ENCODE results near the gene LIN7B.

Gene LIN7B

DNA sequence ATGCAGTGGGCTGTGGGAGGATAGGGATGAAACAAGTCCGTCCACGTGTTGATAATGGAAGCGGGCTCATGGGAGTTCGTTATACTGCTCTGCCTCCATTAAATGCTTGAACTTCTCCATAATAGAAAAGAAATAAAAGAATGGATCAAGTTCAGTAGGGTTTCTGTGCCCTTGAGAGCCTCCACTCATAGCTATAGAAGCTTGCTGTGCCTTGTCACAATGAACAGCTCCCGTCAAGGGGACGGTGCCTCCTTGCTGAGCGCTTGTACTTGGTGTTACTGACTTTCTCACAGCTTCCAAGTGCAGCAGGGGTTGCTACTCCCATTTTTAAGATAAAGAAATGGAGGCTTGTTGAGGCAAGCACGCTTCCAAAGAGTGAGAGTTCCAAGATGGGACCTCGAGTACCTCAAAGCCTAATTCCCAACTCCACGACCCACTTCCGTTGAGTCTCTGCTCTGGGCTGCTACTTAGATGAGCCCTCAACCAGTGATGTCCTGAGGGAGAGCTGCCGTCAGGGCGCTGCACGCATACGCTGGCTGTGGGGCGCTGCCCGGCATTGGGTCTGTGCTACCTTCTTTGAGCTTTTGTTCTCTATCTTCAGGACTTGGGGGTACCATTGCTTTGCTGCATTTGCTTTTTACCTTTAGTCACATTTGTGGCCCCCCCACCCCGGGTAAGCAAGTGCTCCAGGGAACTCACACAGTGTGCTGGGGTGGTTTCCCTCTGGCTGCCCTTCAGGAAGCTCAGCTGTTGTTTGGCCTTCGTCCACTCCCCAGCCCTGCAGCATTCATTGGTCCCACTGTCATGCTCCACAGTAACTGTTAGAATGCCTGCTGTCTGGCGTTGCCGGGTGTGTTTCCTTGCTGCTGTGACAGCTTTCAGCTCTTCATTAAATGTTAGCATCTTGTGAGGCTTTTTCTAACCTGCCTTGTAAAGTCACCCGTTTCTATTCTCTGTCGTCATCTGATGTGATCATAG lies 19.4 kb upstream of the LIN7B start:
- DNase-seq, result no peak

GRCh38 chr19:49097453-49098288 lies 16.5 kb upstream of the LIN7B start:
- peak; percentile 68 for DNase-seq

- DNase-seq, result no peak
These were observed 15.4 kb upstream of the LIN7B start for GRCh38 chr19:49098795-49099194.

DNA sequence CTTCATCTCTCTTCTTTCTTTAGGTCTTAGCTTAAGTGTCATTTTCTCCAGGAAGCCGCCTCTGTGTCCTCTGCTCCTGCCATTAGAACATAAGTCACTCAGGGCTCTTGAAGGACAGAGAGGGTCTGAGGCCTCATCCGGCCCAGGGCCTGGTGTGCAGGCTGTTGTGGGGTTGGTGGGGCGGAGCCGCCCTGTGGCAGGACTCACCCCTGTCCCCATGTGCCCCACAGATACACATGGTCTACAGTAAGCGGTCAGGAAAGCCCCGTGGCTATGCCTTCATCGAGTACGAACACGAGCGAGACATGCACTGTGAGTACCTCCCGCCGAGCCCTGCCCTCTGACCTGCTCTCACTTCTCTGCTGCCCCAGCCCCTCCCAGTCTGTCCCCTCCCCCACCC lies 13.0 kb upstream of the LIN7B start:
- DNase-seq, result no peak

GRCh38 chr19:49102303-49102702 lies 11.9 kb upstream of the LIN7B start:
- no peak for DNase-seq

GRCh38 chr19:49103331-49104085 lies 10.7 kb upstream of the LIN7B start:
- DNase-seq, result no peak

DNA sequence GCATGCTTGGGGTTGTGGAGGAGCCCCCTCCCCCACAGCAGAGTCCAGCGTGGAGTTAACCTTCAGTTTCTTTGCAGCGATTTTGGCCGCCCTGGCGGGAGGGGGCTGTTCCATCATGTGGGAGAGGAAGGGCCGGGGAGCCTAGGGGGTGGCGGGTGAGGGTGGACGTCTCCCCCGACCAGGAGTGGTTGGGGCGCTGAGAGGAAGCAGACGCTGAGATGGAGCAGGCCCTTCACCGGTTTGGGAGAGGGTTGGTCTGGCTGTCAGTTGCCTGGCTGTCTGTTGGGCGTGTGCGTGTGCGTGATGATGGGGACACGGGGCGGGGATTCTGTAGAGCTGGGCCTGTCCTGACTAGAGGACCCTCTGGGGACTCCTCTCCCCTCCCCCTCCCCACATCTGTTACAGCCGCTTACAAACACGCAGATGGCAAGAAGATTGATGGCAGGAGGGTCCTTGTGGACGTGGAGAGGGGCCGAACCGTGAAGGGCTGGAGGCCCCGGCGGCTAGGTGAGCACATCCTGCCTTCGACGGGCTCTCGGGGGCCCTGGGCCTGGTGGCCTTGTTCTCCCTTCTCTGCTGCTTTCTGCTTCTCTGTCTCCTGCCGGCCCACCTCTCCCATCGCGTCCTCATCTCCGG lies 9.8 kb upstream of the LIN7B start:
- no peak for DNase-seq

- DNase-seq, result no peak
These were observed 7.5 kb upstream of the LIN7B start for GRCh38 chr19:49106648-49107135.

DNA sequence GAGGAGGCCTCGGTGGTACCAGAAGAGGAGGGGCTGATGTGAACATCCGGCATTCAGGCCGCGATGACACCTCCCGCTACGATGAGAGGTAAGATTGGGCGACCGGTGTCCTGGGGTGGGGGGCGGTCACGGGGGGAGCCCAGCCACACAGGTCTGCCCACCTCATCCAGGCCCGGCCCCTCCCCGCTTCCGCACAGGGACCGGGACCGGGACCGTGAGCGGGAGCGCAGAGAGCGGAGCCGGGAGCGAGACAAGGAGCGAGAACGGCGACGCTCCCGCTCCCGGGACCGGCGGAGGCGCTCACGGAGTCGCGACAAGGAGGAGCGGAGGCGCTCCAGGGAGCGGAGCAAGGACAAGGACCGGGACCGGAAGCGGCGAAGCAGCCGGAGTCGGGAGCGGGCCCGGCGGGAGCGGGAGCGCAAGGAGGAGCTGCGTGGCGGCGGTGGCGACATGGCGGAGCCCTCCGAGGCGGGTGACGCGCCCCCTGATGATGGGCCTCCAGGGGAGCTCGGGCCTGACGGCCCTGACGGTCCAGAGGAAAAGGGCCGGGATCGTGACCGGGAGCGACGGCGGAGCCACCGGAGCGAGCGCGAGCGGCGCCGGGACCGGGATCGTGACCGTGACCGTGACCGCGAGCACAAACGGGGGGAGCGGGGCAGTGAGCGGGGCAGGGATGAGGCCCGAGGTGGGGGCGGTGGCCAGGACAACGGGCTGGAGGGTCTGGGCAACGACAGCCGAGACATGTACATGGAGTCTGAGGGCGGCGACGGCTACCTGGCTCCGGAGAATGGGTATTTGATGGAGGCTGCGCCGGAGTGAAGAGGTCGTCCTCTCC lies 6.3 kb upstream of the LIN7B start:
- DNase-seq, result no peak

GRCh38 chr19:49109051-49109450 lies 5.1 kb upstream of the LIN7B start:
- no peak for DNase-seq

DNA sequence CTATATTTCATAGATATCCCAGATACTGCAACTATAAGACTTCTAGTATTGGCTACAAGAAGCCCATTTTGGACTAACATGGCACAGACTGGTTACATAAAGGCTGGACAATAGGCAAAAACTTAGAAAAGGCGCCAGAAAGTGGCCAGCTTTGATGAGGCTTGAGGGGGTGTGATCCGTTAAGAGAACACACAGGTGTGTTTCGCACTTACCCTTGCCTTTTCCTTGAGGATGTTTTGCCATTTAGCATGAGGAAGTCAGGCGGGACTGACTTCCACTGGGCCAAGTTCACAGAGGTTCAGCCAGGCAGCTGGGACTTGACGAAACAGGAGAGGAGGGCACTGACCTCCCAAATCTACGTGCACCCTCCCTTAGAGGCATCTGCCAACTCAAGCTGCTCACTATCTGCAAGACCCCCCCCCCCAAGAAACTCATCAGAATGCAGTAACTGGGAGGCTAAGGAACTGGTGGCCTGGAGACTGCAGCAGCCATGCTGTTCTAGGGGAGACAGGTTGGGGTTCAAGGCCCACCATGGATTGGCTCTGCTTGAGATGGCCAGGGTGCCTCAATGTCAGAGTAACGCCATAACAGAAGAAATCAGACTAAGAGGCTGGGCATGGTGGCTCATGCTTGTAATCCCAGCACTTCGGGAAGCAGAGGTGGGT lies 4.5 kb upstream of the LIN7B start:
- DNase-seq, result no peak

DNA sequence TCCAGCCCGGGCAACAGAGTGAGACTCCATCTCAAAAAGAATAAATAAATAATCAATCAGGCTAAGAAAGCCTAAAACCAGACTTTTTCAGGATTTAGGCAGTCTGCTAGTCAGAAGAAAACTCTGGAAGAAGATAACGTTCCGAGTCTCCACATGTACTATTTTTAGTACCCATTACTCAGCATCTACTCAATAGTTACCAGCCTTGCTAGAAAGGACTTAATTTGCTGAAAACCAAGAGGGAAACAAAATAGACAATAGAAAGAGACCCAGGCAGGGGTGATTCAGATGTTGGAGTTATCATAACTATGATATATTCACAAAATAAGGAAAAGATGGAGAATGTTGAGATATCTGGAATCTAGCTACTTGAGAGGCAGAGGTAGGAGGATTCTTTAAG lies 3.6 kb upstream of the LIN7B start:
- DNase-seq, result no peak

GRCh38 chr19:49111218-49111998 lies 2.8 kb upstream of the LIN7B start:
- no peak for DNase-seq

DNA sequence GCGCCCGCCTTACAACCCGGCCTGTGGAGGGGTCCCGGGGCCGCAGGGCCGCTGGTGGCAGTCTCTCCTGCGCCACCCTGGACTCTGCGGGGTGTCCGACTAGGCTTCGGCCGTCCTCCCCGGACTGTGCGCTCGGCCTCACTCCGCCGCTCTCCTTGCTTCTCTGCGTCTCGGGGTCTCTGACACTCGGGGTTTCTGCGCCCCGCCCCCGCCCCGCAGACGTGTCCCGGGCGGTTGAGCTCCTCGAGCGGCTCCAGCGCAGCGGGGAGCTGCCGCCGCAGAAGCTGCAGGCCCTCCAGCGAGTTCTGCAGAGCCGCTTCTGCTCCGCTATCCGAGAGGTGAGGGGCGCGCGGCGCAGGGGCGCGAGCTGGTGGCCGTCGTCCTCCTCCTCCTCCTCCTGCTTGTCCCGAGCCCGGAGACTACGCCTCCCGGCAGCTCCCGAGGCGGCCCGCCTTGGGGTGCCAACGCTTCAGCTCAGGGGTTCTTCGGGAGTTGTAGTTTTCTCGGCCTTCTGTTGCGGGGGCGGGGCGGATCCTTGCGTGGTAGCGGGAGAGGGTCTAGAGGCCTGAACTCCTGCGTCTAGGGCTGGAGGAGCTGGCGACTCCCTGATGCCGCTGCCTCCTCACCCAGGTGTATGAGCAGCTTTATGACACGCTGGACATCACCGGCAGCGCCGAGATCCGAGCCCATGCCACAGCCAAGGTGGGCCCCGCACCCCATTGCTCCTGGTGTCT lies 627 bp downstream of the LIN7B start:
- DNase-seq, result peak; percentile 53

- no peak for DNase-seq
These were observed 2.4 kb downstream of the LIN7B start for GRCh38 chr19:49116544-49116943.

- DNase-seq, result no peak
These were observed 3.8 kb downstream of the LIN7B start for GRCh38 chr19:49117677-49118564.

DNA sequence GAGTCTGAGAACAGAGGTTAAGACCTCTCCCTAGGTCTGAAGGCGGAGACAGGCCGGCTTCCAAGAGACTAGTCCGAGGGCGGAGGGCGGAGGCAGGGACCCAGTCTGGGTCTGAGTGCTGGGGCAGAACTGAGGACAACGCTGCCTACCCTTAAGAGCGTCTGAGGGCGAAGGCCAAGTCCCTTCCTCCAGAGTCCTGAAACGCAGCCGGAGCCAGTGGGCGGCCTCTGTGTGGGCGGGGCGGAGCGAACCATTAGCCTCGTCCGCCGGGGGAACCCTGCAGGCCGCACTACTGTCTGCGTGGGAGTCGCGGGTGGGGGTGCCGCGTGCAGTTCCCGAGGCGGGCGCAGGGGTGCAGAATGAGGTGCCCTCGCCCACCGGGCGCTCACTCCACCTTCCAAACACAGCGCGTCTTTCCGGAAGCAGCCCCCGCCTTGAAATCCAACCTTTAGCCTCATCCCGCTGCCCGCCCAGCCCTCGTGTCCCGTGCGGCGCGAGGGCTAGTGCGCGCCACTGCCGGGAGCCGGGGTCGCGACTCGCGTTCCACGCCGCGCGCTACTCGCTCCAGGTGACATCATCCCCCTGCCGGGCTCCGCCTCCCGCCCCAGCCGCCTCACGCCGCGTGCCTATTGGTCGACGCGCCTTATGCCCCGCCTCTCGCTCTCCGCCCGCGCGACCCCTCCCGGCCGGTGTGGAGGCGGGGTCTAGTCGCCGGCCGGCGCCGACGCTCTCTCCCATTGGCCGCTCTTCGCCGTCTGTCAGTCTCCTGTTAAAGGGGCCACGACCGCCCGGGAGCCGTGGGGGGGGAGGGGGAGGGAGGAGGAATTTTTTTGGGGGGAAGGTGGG lies 4.6 kb downstream of the LIN7B start, which contains the start of gene C19orf73:
TSS of gene C19orf73 (minus strand) at position 579 of the 846 bp plus-strand sequence. CDS start at position 458, 121 bp downstream.
- peak; percentile 85 for DNase-seq

Measured in NCI-H2227 treated with DMSO at 0.1 percent for 48 hours (cell line).